K562 (cell line): ENCODE measurements around the gene GRIPAP1. TPM values are rescaled to one million over a fixed set of nuclear protein-coding genes. Genes with fewer than 3 reads are reported as not detected.

ENCODE experiments used
- ARID1B ChIP-seq: fragments of 450-650 bp; IDR thresholded peaks from 2 replicates; pipeline ENCODE4 v1.6.1; 2016; ENCODE audit warnings: antibody characterized with exemption, mild to moderate bottlenecking, inconsistent platforms
- E2F3 ChIP-seq: fragments of 250-450 bp; sonication (Bioruptor Pico); IDR thresholded peaks from 2 replicates; pipeline ENCODE4 v1.4.0; 2020; ENCODE audit warnings: mild to moderate bottlenecking
- KLF16 ChIP-seq: IDR thresholded peaks from 2 replicates; pipeline ENCODE4 v1.6.1; 2016; ENCODE audit warnings: antibody characterized with exemption
- MEIS2 ChIP-seq: fragments of 450-650 bp; IDR thresholded peaks from 2 replicates; pipeline ENCODE4 v1.6.1; 2014; ENCODE audit warnings: mild to moderate bottlenecking; ENCODE audit not compliant: partially characterized antibody
- POLR2AphosphoS2 ChIP-seq: IDR thresholded peaks from 2 replicates; pipeline ENCODE4 v1.6.1; 2012; ENCODE audit warnings: low read length, improper control_type of control experiment
- RCOR1 ChIP-seq, 2 experiments: IDR thresholded peaks; 2 replicates each; pipeline ENCODE4 v1.6.1; 2012; ENCODE audit warnings: low read depth in 2 of 2, low read length in 2 of 2, borderline replicate concordance in 1 of 2, improper control_type of control experiment in 1 of 2
- SAFB2 ChIP-seq: fragments of 200-400 bp; formaldehyde crosslinking; IDR thresholded peaks from 2 replicates; pipeline ENCODE4 v1.6.1; 2018; ENCODE audit warnings: borderline replicate concordance, low read length, low read depth, moderate library complexity; ENCODE audit not compliant: severe bottlenecking
- SMARCE1 ChIP-seq: fragments of 450-650 bp; IDR thresholded peaks from 2 replicates; pipeline ENCODE4 v1.7.1; 2016; ENCODE audit warnings: mild to moderate bottlenecking
- STAG1 ChIP-seq: sonication (generic); formaldehyde crosslinking; IDR thresholded peaks from 2 replicates; pipeline ENCODE4 v1.5.0; 2020; ENCODE audit warnings: missing genetic modification reagents, borderline replicate concordance
- SUPT5H ChIP-seq: fragments of 450-650 bp; IDR thresholded peaks from 2 replicates; pipeline ENCODE4 v1.6.1; 2016
- TEAD1 ChIP-seq, 2 experiments: fragments of 450-650 bp in 1 of 2; sonication (generic) in 1 of 2; formaldehyde crosslinking; IDR thresholded peaks; 2 replicates each; pipeline versions ENCODE4 v1.4.0 to v1.8.0; 2020 to 2022; ENCODE audit warnings: mild to moderate bottlenecking in 2 of 2, missing genetic modification reagents in 1 of 2
- TEAD4 ChIP-seq, 2 experiments: sonication (generic) in 1 of 2; formaldehyde crosslinking in 1 of 2; IDR thresholded peaks; 2 replicates each; pipeline versions ENCODE4 v1.6.1 to v1.8.0; 2012 to 2022; ENCODE audit warnings: borderline replicate concordance in 1 of 2, inconsistent platforms in 1 of 2, low read length in 1 of 2, mild to moderate bottlenecking in 1 of 2, missing genetic modification reagents in 1 of 2
- ZNF133 ChIP-seq: fragments of 250-450 bp; sonication (Bioruptor Pico); IDR thresholded peaks from 2 replicates; pipeline ENCODE4 v1.4.0; 2020; ENCODE audit warnings: mild to moderate bottlenecking
- polyA plus RNA-seq, 8 experiments: library from polyadenylated mRNA; depleted of rRNA in 4 of 8; stranded (reverse) in 5 of 8; unstranded in 3 of 8; fragments of >200 nt; fragmentation: Nextera tagmentation in 2 of 8; fragmentation: Illumina TruSeq in 1 of 8; extraction: Ambion mirVana in 2 of 8; extraction: Trizol in 1 of 8; gene quantifications; 2 replicates each; pipeline versions ENCODE4 v1.2.1 to v1.2.3, GENCODE V29; 2011 to 2014; ENCODE audit warnings: inconsistent platforms in 1 of 8, missing spikeins in 1 of 8
- total RNA-seq, 7 experiments: library from RNA; depleted of rRNA in 6 of 7; stranded (reverse); fragments of >200 nt in 6 of 7; fragmentation: Illumina TruSeq in 2 of 7; extraction: Trizol in 2 of 7; gene quantifications; 2 replicates each; pipeline versions ENCODE4 v1.2.1 to v1.2.3, GENCODE V29; 2011 to 2021; ENCODE audit warnings: low replicate concordance in 1 of 7
- TF ChIP-seq, protein P1 (sequence below): IDR thresholded peaks from 2 replicates; pipeline ENCODE4 v1.6.1; 2011; ENCODE audit not compliant: insufficient read length; ENCODE audit errors: extremely low read depth
- TF ChIP-seq, protein P2 (sequence below), 2 experiments: fragments of 450-650 bp; formaldehyde crosslinking in 1 of 2; IDR thresholded peaks; 2 replicates each; pipeline versions ENCODE4 v1.4.0 to v1.6.1; 2014 to 2020; ENCODE audit warnings: mild to moderate bottlenecking in 2 of 2, borderline replicate concordance in 1 of 2, low read depth in 1 of 2

GRIPAP1 gene
- total and polyA plus RNA-seq, 9 of the 15 experiments (the other 6 are each of a cell fraction or from before 2014, with no cell fraction given): 4.1 to 41.6 (median 24.0) TPM

DNA sequence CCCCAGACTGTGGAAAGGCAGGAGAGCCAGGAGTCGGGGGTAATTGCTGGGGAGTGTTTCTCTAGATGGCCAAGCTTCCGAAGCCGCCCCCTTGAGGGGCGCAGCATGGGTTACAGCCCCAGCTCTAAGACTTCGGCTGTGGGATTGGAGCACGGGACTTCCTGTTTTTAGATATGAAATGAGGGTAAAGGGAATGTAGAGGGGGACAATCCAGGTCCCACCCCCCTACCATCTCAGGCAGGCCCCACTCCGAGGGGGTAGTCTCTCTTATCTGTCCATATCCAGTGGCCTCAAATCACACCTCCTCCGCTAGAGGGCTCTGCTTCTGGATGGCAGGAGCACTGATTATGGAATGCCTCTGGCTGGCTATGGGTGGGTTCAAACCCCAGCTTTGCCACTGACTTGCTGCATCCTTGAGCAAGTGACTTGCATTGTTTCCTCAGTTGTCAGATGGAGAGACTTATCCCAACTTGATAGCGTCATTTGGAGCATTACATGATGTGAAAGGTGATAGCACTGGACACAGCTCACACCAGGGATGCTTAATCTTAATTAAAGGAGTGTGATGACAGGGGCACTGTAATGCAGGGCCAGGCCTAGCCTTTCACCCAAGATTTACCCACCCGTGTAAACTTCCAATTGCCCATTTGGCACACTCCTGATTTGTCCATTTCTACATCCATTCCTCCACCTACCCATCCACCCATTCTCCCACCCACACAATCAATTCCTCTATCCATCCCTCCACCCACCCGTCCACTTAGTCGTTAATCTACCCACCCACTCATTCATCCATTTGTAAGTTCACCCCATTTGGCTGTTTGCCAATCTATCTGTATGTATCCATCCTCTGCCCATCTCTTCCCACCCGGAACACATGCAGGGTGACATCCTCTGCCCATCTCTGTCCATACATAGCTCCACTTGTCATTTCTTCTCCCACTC, 29.6 kb downstream of the GRIPAP1 start (continued):
- TF ChIP-seq, protein P1, sequence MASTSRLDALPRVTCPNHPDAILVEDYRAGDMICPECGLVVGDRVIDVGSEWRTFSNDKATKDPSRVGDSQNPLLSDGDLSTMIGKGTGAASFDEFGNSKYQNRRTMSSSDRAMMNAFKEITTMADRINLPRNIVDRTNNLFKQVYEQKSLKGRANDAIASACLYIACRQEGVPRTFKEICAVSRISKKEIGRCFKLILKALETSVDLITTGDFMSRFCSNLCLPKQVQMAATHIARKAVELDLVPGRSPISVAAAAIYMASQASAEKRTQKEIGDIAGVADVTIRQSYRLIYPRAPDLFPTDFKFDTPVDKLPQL: no peak
- TF ChIP-seq ZNF133 (CRISPR knock-in tag) (no peak), STAG1 (no peak), SMARCE1 (peak; percentile 27; the same call in 1 of the 2 replicates), SUPT5H (peak; percentile 57; the same call in 1 of the 2 replicates), RCOR1 (IDR thresholded peaks at IDR 0.05; ENCODE audit: borderline replicate concordance in 1 of 2, low read depth in 2 of 2, low read length in 2 of 2) (peak in 1 of 2 experiments; percentile 65; a peak in 2 of 4 replicates), TEAD4 (IDR thresholded peaks at IDR 0.05; ENCODE audit: low read length) (peak; percentile 34; the same call in 1 of the 2 replicates), TEAD4 (CRISPR knock-in tag; IDR thresholded peaks at IDR 0.05; ENCODE audit: borderline replicate concordance) (no peak), E2F3 (CRISPR knock-in tag) (no peak), SAFB2 (no peak), TEAD1 (CRISPR knock-in tag; IDR thresholded peaks at IDR 0.05) (0 out of 4 replicates have a peak, but pooled peaks of 1 of the 2 experiments have one; percentile 26), POLR2AphosphoS2 (0 out of 2 replicates have a peak, but pooled peaks have one; percentile 55), MEIS2 (peak; percentile 7), KLF16 (0 out of 2 replicates have a peak, but pooled peaks have one; percentile 24), ARID1B (0 out of 2 replicates have a peak, but pooled peaks have one; percentile 27)
- TF ChIP-seq, protein P2, sequence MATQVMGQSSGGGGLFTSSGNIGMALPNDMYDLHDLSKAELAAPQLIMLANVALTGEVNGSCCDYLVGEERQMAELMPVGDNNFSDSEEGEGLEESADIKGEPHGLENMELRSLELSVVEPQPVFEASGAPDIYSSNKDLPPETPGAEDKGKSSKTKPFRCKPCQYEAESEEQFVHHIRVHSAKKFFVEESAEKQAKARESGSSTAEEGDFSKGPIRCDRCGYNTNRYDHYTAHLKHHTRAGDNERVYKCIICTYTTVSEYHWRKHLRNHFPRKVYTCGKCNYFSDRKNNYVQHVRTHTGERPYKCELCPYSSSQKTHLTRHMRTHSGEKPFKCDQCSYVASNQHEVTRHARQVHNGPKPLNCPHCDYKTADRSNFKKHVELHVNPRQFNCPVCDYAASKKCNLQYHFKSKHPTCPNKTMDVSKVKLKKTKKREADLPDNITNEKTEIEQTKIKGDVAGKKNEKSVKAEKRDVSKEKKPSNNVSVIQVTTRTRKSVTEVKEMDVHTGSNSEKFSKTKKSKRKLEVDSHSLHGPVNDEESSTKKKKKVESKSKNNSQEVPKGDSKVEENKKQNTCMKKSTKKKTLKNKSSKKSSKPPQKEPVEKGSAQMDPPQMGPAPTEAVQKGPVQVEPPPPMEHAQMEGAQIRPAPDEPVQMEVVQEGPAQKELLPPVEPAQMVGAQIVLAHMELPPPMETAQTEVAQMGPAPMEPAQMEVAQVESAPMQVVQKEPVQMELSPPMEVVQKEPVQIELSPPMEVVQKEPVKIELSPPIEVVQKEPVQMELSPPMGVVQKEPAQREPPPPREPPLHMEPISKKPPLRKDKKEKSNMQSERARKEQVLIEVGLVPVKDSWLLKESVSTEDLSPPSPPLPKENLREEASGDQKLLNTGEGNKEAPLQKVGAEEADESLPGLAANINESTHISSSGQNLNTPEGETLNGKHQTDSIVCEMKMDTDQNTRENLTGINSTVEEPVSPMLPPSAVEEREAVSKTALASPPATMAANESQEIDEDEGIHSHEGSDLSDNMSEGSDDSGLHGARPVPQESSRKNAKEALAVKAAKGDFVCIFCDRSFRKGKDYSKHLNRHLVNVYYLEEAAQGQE (IDR thresholded peaks at IDR 0.05; ENCODE audit: borderline replicate concordance): peak; percentile 44; the same call in 1 of the 2 replicates
- TF ChIP-seq, protein P2 (CRISPR knock-in tag; IDR thresholded peaks at IDR 0.05; ENCODE audit: low read depth): no peak
